GM12872 (cell line): ENCODE measurements around the gene MAP3K10.

Experiments used
- CTCF ChIP-seq: IDR thresholded peaks from 3 replicates; pipeline ENCODE4 v1.5.1; 2011; ENCODE audit warnings: low read depth, mild to moderate bottlenecking, low read length, moderate library complexity; ENCODE audit not compliant: insufficient read depth

The MAP3K10 gene

GRCh38 chr19:40163541-40164129 is 27.6 kb upstream of the MAP3K10 start:
- no peak for TF ChIP-seq CTCF

DNA sequence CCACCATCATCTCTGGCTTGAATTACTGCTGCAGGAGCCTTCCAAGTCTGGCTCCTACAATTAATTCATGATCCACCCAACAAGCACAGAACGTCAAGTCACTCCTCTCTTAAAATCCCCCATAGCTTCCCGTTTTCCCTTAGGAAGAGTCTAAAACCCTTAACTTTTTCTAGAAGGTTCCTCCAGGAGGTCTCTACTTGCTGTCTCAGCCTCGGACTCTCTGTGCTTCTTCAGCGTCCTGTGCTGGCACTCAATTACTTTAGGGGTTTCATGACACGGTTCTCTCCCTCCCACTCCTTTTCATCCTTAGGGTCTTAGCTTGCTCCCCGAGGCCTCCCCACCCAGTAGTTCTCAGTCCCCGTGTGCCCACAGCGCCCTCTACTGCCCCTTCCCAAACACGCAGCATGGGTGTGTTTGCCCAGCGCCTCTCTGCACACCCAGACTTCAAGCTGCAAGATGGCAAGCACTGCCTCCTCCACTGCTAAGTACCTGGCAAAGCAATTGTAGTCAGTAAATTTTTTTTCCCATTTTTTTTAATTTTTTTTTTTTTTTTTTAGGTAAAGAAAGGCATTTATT is 25.8 kb upstream of the MAP3K10 start:
- peak; percentile 90 for TF ChIP-seq CTCF

- TF ChIP-seq CTCF: no peak
These were observed 17.1 kb upstream of the MAP3K10 start for GRCh38 chr19:40174092-40174491.

DNA sequence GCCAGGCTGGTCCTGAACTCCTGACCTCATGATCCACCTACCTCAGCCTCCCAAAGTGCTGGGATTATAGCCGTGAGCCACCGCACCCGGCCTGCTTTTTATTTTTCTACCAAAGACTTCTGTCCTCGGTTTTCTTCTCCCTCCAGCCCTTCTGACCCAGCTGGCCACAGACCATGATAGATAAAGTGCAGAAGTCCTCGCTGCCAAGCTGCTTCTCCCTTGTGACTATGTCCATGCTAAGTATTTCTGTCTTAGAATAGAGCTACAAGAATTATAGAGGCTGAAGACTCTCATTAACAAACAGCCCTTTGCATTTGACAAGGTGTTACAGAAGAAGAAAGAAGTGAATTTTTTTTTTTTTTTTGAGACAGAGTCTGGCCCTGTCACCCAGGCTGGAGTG is 15.4 kb upstream of the MAP3K10 start:
- no peak for TF ChIP-seq CTCF

GRCh38 chr19:40177286-40178070 is 13.7 kb upstream of the MAP3K10 start:
- no peak for TF ChIP-seq CTCF

DNA sequence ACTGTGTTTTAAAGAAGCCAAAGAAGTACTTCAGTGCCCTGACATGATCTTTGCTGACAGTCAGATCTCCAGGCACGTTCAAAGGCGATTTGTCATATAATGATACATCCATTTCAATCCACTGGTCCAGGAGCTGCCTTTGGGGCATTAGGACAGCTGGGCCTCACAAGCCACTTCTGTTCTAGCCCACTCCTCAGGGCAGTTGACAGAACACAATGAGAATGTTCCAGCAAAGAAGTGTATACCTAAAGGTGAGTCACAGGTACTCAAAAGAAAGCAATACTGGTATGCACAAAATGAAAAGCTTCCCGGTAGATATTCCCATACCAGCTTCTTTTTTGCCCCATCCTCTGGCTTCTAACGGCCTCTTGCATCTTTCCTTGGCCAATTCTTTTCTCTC is 12.5 kb upstream of the MAP3K10 start:
- no peak for TF ChIP-seq CTCF

GRCh38 chr19:40184273-40184672 is 7.0 kb upstream of the MAP3K10 start:
- TF ChIP-seq CTCF: no peak
